OCI-LY7 (cell line): ENCODE results near the gene PIK3C2B. TPM values are rescaled to one million over a fixed set of nuclear protein-coding genes. Genes with fewer than 3 reads are reported as not detected.

Experiments
- Bru-seq: library from RNA; stranded (reverse); fragments of 400-500 nt; gene quantifications from one replicate; lab custom pipeline; 2021; lab: Mats Ljungman, UMichigan
- BruChase-seq, 2 experiments: library from RNA; stranded (reverse); fragments of 400-500 nt; gene quantifications; one replicate each; lab custom pipeline; 2021; lab: Mats Ljungman, UMichigan
- BruUV-seq: library from RNA; stranded (reverse); fragments of 400-500 nt; replicated peaks from 2 replicates; lab custom pipeline; 2021; lab: Mats Ljungman, UMichigan
- CTCF ChIA-PET: fragments of 300-600 bp; sonication (Branson Sonifier 250); formaldehyde crosslinking; loops from one replicate; lab custom pipeline; 2022; ENCODE audit warnings: antibody characterized with exemption; ENCODE audit not compliant: unreplicated experiment; lab: Charles Lee
- POLR2A ChIA-PET: fragments of 300-600 bp; sonication (Branson Sonifier 250); formaldehyde crosslinking; loops from one replicate; lab custom pipeline; 2022; ENCODE audit warnings: antibody characterized with exemption; lab: Charles Lee
- DNase-seq: peaks from one replicate; pipeline ENCODE4 v3.0.0-alpha.2; 2015; ENCODE audit warnings: low spot score
- H2AFZ ChIP-seq: fragments of 200-600 bp; sonication (generic), shearing (Covaris generic); 2 replicates; pipeline ENCODE4 v1.6.1; 2014; ENCODE audit warnings: mild to moderate bottlenecking, antibody characterized with exemption, low read length, moderate library complexity
- H3K27ac ChIP-seq: fragments of 200-600 bp; sonication (generic); 2 replicates; pipeline ENCODE4 v1.5.1; 2014; ENCODE audit warnings: mixed run types, low read depth, mild to moderate bottlenecking, moderate library complexity, low read length, inconsistent platforms; ENCODE audit not compliant: poor library complexity, severe bottlenecking
- H3K36me3 ChIP-seq: fragments of 200-600 bp; sonication (generic); 2 replicates; pipeline ENCODE4 v1.6.1; 2014; ENCODE audit warnings: mild to moderate bottlenecking, antibody characterized with exemption, low read length, moderate library complexity, mixed read lengths; ENCODE audit not compliant: insufficient read depth
- H3K4me1 ChIP-seq: fragments of 200-600 bp; sonication (generic); 2 replicates; pipeline ENCODE4 v1.5.1; 2014; ENCODE audit warnings: mild to moderate bottlenecking, low read length; ENCODE audit not compliant: insufficient read depth, poor library complexity, severe bottlenecking
- H3K4me2 ChIP-seq: fragments of 200-600 bp; sonication (generic); 2 replicates; pipeline ENCODE4 v1.6.1; 2014; ENCODE audit warnings: mild to moderate bottlenecking, low read length
- H3K4me3 ChIP-seq: fragments of 200-600 bp; sonication (generic); 2 replicates; pipeline ENCODE4 v1.5.1; 2014; ENCODE audit warnings: mild to moderate bottlenecking, low read depth, low read length; ENCODE audit not compliant: poor library complexity, severe bottlenecking
- H3K79me2 ChIP-seq: fragments of 200-600 bp; sonication (generic); 2 replicates; pipeline ENCODE4 v1.6.1; 2016; ENCODE audit warnings: low read depth, mild to moderate bottlenecking, low read length, moderate library complexity, mixed read lengths; ENCODE audit not compliant: insufficient read depth
- H3K9me2 ChIP-seq: fragments of 200-600 bp; sonication (generic); 2 replicates; pipeline ENCODE4 v1.6.1; 2016; ENCODE audit warnings: mild to moderate bottlenecking, low read length, mixed read lengths; ENCODE audit not compliant: insufficient read depth
- H3K9me3 ChIP-seq: fragments of 200-600 bp; sonication (generic); 2 replicates; pipeline ENCODE4 v1.6.1; 2014; ENCODE audit warnings: mild to moderate bottlenecking, mixed run types, low read length, mixed read lengths
- H4K20me1 ChIP-seq: fragments of 200-600 bp; sonication (generic); 2 replicates; pipeline ENCODE4 v1.6.1; 2014; ENCODE audit warnings: mild to moderate bottlenecking, antibody characterized with exemption, low read length, moderate library complexity, mixed read lengths; ENCODE audit not compliant: insufficient read depth
- CTCF ChIP-seq: fragments of 200-600 bp; sonication (generic); conservative IDR thresholded peaks from 2 replicates; pipeline ENCODE4 v1.5.1; 2014; ENCODE audit warnings: mild to moderate bottlenecking, antibody characterized with exemption, low read length, moderate library complexity, mixed read lengths
- EZH2phosphoT487 ChIP-seq: fragments of 200-600 bp; sonication (generic); IDR thresholded peaks from 2 replicates; pipeline ENCODE4 v1.6.1; 2018; ENCODE audit warnings: low read depth, borderline replicate concordance, mild to moderate bottlenecking, mixed run types, antibody characterized with exemption, low read length, moderate library complexity, mixed read lengths
- intact Hi-C: fragments of 100-400 bp; cut with micrococcal nuclease; formaldehyde crosslinking; loops from one replicate; pipeline ENCODE4 v1.10.0; 2022; ENCODE audit not compliant: unreplicated experiment
- long read RNA-seq: library from polyadenylated mRNA; stranded (forward); transcript quantifications from one replicate; pipeline ENCODE4 v2.0.0, GENCODE V29; 2022
- total RNA-seq, 2 experiments: library from RNA; depleted of rRNA in 1 of 2; stranded (reverse); fragments of >200 nt in 1 of 2; shearing (Covaris generic) in 1 of 2; gene quantifications; 2 replicates each; pipeline ENCODE4 v1.2.3, GENCODE V29; 2014 to 2022

PIK3C2B gene
- total RNA-seq (2014; rRNA removed; shearing (Covaris generic)) (11.9 and 12.5 TPM in 2 replicates), total RNA-seq (2022) (36.3 and 43.9 TPM in 2 replicates), Bru-seq, nascent RNA (percentile 54 among the genes with signal in this experiment), BruChase-seq, experiment 1, labeled RNA remaining after a 6-hour chase (percentile 66 among the genes with signal in this experiment), BruChase-seq, experiment 2, labeled RNA remaining after a 2-hour chase (percentile 56 among the genes with signal in this experiment)
- long read RNA-seq, partial matches to known transcripts = 0 of 14 reads
- long read RNA-seq, other reads (novel, unspliced or antisense) = 14 of 14 reads

GRCh38 chr1:204494281-204495077 lies at the start of gene PIK3C2B:
Gene PIK3C2B (minus strand): TSS chr1:204494805. CDS start chr1:204469802, 25,003 bp downstream.
- H3K9me2 ChIP-seq = no peaks in the 10 kb centered on the region
- POLR2A ChIA-PET = interaction anchor here (0.7 to 5.0 kb wide), 13 partner anchors 9 to 225 kb away, joined by 3 to 58 read pairs (median 5); partner anchors contain the start of gene MDM4
- no TSS peak for BruUV-seq

GRCh38 chr1:204544321-204544720 lies 49.7 kb upstream of the PIK3C2B start:
- intact Hi-C loops = loop anchor here (1.0 kb wide), 1 partner anchor 11 kb away; no protein-coding TSS in a partner anchor
- no peak overlapping the region for H3K4me2 ChIP-seq
- POLR2A ChIA-PET = interaction anchor here (1.0 to 1.4 kb wide), 3 partner anchors 15 to 30 kb away, joined by 3 to 9 read pairs (median 5); no protein-coding TSS in a partner anchor
- H3K27ac ChIP-seq = no peak overlapping the region
- H3K36me3 ChIP-seq = peaks cover 100% of the 10 kb centered on the region
- no peaks in the 10 kb centered on the region for H3K9me2 ChIP-seq
- DNase-seq = no peak
- no peaks in the 10 kb centered on the region for H3K4me1 ChIP-seq
- H3K4me3 ChIP-seq = no peak overlapping the region
- peaks cover 52% of the 10 kb centered on the region; the same call in 1 of the 2 replicates for H3K79me2 ChIP-seq
- no peaks in the 10 kb centered on the region for H3K9me3 ChIP-seq
- H2AFZ ChIP-seq = no peak overlapping the region
- CTCF ChIA-PET = no interaction called here
- no TSS peak for BruUV-seq
- no peak for TF ChIP-seq EZH2phosphoT487
- no peak for TF ChIP-seq CTCF
- peaks cover 7% of the 10 kb centered on the region; the same call in 1 of the 2 replicates for H4K20me1 ChIP-seq

More at GRCh38 chr1:204494281-204495077, at the start of gene PIK3C2B:
- H3K4me3 ChIP-seq = peak within 1 kb of the TSS; percentile 79
- no peaks in the 10 kb centered on the region for H3K9me3 ChIP-seq
- H4K20me1 ChIP-seq = no peaks in the 10 kb centered on the region; the same call in 1 of the 2 replicates
- intact Hi-C loops = loop anchor here (1.0 to 2.0 kb wide), 2 partner anchors 13 to 48 kb away; no protein-coding TSS in a partner anchor
- no peaks in the 10 kb centered on the region for H3K79me2 ChIP-seq
- peaks cover 63% of the 10 kb centered on the region for H3K4me1 ChIP-seq
- H3K27ac ChIP-seq = peak within 1 kb of the TSS; percentile 48
- H2AFZ ChIP-seq = peak within 1 kb of the TSS; percentile 43; the same call in 1 of the 2 replicates
- peak; percentile 84 for DNase-seq
- peak within 1 kb of the TSS; percentile 91 for H3K4me2 ChIP-seq
- H3K36me3 ChIP-seq = no peaks in the 10 kb centered on the region
- TF ChIP-seq CTCF (peak; percentile 56), EZH2phosphoT487 (no peak)
- CTCF ChIA-PET = interaction anchor here (0.6 to 4.0 kb wide), 8 partner anchors 14 to 269 kb away, joined by 3 to 35 read pairs (median 3); no protein-coding TSS in a partner anchor
